Measurements from ENCODE around the gene VAMP1. TPM values are rescaled to one million over a fixed set of nuclear protein-coding genes. Genes with fewer than 3 reads are reported as not detected.
"Not testable (repeated sequence)": the region's sequence is repeated elsewhere in the genome, so short reads cannot be mapped to it uniquely, and the experiment has no call there.

VAMP1 gene
- total RNA-seq, 1 experiment from 2014 or later = 9.1 TPM

DNA sequence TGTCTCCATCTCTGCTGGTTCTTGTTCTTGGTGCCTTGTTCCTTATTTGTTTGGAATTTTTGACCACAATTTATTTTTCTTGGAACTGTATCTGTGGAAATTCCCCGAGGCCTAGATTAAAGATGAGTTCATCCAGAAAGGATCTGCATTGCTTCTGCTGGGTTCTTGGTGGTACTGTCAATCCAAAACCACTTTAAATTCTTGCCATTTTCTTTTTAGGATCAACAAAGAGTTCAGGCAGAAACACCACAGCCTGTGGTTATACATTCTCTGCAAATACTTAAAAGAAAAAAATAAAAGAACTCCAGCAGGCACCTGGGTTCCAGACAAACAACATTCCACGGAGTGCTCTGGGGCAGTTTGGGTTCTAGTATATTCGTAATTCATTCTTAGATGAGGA lies 6.0 kb upstream of the VAMP1 start:
- no TSS peak for BruUV-seq (replicated peaks)
- ChIA-PET POLR2A (ENCODE audit: unreplicated experiment) (no interaction called here), CTCF (no interaction called here)
- Histone ChIP-seq H3K9me3 (ENCODE audit: insufficient read depth, low read depth) (no peaks in the 10 kb centered on the region), H3K9me2 (ENCODE audit: insufficient read depth) (no peaks in the 10 kb centered on the region), H3K4me1 (replicated peaks; ENCODE audit: insufficient read depth) (no peaks in the 10 kb centered on the region; the same call in 1 of the 2 replicates), H3K4me2 (no peak overlapping the region; the same call in 1 of the 2 replicates), H3K36me3 (ENCODE audit: low read depth) (no peaks in the 10 kb centered on the region), H3K27me3 (ENCODE audit: insufficient read depth, low read depth) (peaks cover 15% of the 10 kb centered on the region; the same call in 1 of the 2 replicates), H3K27ac (no peak overlapping the region), H3F3A (ENCODE audit: insufficient read depth, low read depth) (peaks cover 6% of the 10 kb centered on the region), H3K4me3 (no peak overlapping the region), H3K79me2 (ENCODE audit: low read depth) (no peaks in the 10 kb centered on the region), H4K20me1 (ENCODE audit: insufficient read depth) (no peaks in the 10 kb centered on the region), H2AFZ (no peak overlapping the region)
- intact Hi-C loops (cut with micrococcal nuclease; ENCODE audit: unreplicated experiment) = no loop called here
- no peak for TF ChIP-seq EZH2 (IDR thresholded peaks at IDR 0.05; ENCODE audit: low read depth)
- TF ChIP-seq, protein P1, sequence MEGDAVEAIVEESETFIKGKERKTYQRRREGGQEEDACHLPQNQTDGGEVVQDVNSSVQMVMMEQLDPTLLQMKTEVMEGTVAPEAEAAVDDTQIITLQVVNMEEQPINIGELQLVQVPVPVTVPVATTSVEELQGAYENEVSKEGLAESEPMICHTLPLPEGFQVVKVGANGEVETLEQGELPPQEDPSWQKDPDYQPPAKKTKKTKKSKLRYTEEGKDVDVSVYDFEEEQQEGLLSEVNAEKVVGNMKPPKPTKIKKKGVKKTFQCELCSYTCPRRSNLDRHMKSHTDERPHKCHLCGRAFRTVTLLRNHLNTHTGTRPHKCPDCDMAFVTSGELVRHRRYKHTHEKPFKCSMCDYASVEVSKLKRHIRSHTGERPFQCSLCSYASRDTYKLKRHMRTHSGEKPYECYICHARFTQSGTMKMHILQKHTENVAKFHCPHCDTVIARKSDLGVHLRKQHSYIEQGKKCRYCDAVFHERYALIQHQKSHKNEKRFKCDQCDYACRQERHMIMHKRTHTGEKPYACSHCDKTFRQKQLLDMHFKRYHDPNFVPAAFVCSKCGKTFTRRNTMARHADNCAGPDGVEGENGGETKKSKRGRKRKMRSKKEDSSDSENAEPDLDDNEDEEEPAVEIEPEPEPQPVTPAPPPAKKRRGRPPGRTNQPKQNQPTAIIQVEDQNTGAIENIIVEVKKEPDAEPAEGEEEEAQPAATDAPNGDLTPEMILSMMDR (conservative IDR thresholded peaks at IDR 0.05) = no peak
- DNase-seq = peak in 1 of 2 experiments; percentile 33

DNA sequence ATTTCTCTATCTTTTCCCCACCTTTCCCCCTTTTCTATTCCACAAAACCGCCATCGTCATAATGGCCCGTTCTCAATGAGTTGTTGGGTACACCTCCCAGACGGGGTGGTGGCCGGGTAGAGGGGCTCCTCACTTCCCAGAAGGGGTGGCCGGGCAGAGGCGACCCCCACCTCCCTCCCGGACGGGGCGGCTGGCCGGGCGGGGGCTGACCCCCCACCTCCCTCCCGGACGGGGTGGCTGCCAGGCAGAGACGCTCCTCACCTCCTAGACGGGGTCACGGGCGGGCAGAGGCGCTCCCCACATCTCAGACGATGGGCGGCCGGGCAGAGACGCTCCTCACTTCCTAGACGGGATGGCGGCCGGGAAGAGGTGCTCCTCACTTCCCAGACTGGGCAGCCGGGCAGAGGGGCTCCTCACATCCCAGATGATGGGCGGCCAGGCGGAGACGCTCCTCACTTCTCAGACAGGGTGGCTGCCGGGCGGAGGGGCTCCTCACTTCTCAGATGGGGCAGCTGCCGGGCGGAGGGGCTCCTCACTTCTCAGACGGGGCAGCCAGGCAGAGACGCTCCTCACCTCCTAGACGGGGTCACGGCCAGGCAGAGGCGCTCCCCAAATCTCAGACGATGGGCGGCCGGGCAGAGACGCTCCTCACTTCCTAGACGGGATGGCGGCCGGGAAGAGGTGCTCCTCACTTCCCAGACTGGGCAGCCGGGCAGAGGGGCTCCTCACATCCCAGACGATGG lies 4.9 kb upstream of the VAMP1 start:
- H2AFZ ChIP-seq; H3K9me2 ChIP-seq (ENCODE audit: insufficient read depth); DNase-seq; H4K20me1 ChIP-seq (ENCODE audit: insufficient read depth); H3K79me2 ChIP-seq (ENCODE audit: low read depth); H3K4me2 ChIP-seq; POLR2A ChIA-PET (ENCODE audit: unreplicated experiment); CTCF ChIA-PET; intact Hi-C loops (cut with micrococcal nuclease; ENCODE audit: unreplicated experiment); H3K4me1 ChIP-seq (replicated peaks; ENCODE audit: insufficient read depth); H3F3A ChIP-seq (ENCODE audit: insufficient read depth, low read depth); BruUV-seq (replicated peaks); H3K27ac ChIP-seq; H3K36me3 ChIP-seq (ENCODE audit: low read depth); H3K9me3 ChIP-seq (ENCODE audit: insufficient read depth, low read depth); H3K4me3 ChIP-seq: not testable (repeated sequence)
- H3K27me3 ChIP-seq (ENCODE audit: insufficient read depth, low read depth) = peaks cover 15% of the 10 kb centered on the region; the same call in 1 of the 2 replicates

DNA sequence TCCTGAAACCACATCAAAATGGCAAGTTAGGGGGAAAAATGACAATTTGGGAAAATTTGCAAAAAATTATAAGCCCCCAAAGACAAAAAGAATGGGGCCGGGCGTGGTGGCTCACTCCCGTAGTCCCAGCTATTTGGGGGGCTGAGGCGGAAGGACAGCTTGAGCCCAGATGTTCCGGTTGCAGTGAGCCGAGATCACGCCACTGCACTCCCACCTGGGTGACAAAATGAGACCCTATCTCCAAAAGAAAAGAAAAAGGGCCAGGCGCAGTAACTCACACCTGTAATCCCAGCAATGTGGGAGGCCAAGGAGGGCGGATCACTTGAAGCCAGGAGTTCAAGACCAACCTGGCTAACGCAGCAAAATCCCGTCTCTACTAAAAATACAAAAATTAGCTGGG lies 2.0 kb upstream of the VAMP1 start:
- Histone ChIP-seq H4K20me1 (ENCODE audit: insufficient read depth) (no peaks in the 10 kb centered on the region), H3K27me3 (ENCODE audit: insufficient read depth, low read depth) (0 out of 2 replicates have a peak, but pooled peaks cover 6% of the 10 kb centered on the region), H3K9me2 (ENCODE audit: insufficient read depth) (no peaks in the 10 kb centered on the region), H2AFZ (no peak overlapping the region), H3K4me1 (replicated peaks; ENCODE audit: insufficient read depth) (peaks cover 15% of the 10 kb centered on the region), H3F3A (ENCODE audit: insufficient read depth, low read depth) (peaks cover 12% of the 10 kb centered on the region), H3K36me3 (ENCODE audit: low read depth) (no peaks in the 10 kb centered on the region), H3K9me3 (ENCODE audit: insufficient read depth, low read depth) (no peaks in the 10 kb centered on the region), H3K27ac (no peak overlapping the region), H3K4me2 (no peak overlapping the region), H3K4me3 (no peak overlapping the region), H3K79me2 (ENCODE audit: low read depth) (no peaks in the 10 kb centered on the region; the same call in 1 of the 2 replicates)
- CTCF ChIA-PET = no interaction called here
- intact Hi-C loops (cut with micrococcal nuclease; ENCODE audit: unreplicated experiment) = no loop called here
- POLR2A ChIA-PET (ENCODE audit: unreplicated experiment) = no interaction called here
- DNase-seq = no peak
- no peak for TF ChIP-seq EZH2 (IDR thresholded peaks at IDR 0.05; ENCODE audit: low read depth)
- TF ChIP-seq, protein P1 (conservative IDR thresholded peaks at IDR 0.05) = no peak
- BruUV-seq (replicated peaks) = no TSS peak
